GM20431 (cell line): ENCODE measurements around the gene BICRA.
"Not testable (repeated sequence)": the region's sequence is repeated elsewhere in the genome, so short reads cannot be mapped to it uniquely, and the experiment has no call there.

Experiments used
- in situ Hi-C: fragments of 300-500 bp; cut with MseI, MboI; formaldehyde crosslinking; loops from one replicate; pipeline ENCODE4 v1.15.0; 2020; ENCODE audit warnings: low sequenced_read_pairs; ENCODE audit not compliant: unreplicated experiment

The BICRA gene

DNA sequence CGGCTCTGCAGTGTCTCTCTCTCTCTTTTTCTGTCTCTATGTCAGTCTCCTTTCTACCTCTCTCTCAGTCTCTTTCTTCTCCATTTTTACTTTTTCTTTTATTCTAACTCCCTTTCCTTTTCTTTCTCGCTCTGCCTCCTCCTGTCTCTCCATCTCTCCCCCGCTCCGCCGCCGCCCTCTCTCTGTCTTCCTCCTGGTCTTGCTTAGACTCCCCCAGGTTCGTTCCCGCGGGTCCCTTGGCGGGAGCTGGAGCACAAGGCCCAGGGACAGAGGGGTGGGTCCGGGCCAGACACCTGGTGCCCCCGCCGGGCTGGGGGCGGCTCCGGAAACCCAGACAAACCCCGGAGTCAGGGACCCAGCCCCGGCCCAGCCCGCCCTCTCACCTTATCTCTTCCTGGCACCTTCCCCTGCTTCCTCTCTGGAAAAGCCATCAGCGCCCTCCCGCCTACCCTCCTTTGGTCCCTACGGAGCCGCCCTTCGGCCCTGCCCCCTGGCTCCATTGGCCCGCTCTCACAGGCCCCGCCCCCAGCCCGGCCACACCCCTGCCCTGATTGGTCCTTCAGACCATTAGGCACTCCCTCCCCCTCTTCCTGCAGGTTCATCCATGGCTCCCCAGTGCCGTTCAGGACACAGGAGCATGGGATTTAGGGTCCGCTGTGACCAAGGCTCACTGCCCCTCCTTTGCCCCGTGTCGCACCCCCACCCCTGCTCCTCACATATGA, 121.0 kb downstream of the BICRA start:
- in situ Hi-C loops = no loop called here

DNA sequence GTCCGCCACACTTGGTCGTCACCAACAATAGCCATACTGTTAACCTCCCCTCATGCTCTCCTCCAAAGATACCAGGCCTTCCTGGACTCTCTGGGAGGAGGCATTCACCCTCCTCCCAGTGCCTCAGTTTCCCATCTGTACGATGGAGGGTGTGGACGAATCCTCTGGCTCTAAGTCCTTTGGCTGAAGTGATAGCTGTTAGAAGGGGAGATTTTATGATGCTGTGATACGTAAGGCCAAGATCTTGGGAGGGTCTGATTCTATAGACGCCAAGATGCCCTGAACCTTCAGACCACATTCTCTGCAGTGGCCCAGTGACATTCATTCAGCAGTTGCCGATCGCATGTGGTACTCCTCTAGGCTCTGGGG, 121.6 kb downstream of the BICRA start:
- in situ Hi-C loops = no loop called here

GRCh38 chr19:47730910-47731309, 122.0 kb downstream of the BICRA start:
- in situ Hi-C loops = no loop called here

DNA sequence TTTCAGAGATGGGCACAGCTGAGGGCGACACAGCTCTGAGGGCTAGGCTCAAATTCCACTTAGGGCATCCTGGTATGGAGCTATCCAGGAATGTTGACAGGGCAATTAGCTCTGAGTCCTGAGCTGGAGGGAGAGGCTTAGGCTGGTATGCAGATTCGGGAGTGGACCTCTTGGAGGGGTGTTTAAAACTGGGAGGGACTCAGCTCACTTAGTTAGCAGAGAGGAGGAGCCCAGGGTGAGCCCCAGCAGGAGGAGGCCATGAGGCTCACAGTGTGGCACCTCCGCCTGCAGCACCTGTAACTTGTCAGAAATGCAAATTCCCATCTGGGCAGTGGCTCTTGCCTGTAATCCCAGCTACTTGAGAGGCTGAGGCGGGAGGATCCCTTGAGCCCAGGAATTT, 126.2 kb downstream of the BICRA start:
- in situ Hi-C loops = no loop called here

DNA sequence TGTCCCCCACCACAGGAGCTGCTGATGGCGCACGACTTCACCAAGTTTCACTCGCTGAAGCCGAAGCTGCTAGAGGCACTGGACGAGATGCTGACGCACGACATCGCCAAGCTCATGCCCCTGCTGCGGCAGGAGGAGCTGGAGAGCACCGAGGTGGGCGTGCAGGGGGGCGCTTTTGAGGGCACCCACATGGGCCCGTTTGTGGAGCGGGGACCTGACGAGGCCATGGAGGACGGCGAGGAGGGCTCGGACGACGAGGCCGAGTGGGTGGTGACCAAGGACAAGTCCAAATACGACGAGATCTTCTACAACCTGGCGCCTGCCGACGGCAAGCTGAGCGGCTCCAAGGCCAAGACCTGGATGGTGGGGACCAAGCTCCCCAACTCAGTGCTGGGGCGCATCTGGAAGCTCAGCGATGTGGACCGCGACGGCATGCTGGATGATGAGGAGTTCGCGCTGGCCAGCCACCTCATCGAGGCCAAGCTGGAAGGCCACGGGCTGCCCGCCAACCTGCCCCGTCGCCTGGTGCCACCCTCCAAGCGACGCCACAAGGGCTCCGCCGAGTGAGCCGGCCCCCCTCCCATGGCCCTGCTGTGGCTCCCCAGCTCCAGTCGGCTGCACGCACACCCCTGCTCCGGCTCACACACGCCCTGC, 132.1 kb downstream of the BICRA start:
- in situ Hi-C loops = no loop called here

GRCh38 chr19:47741544-47742140, 132.7 kb downstream of the BICRA start:
- in situ Hi-C loops = no loop called here

DNA sequence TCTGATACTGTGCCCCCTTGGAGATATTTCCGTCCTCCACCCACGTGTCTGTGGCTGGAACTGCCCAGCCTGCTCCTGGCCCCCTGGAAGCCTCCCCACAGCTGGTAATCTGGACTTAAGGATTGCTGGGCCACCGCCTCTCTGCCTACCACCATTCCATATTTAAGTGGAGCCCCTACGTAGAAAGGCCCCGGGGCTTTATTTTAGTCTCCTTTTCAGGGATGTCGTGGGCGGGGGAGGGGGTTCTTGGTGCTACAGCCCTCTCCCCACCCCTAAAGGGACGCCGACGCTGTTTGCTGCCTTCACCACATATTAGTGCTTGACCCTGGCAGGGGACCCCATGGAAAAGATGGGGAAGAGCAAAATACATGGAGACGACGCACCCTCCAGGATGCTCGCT, 133.7 kb downstream of the BICRA start:
- in situ Hi-C loops = no loop called here

- in situ Hi-C loops = no loop called here
These were observed 136.3 kb downstream of the BICRA start, which contains the start of gene NOP53 for GRCh38 chr19:47745010-47745901. TSS of gene NOP53 (plus strand) at chr19:47745546. CDS start at chr19:47745560, 14 bp downstream.

DNA sequence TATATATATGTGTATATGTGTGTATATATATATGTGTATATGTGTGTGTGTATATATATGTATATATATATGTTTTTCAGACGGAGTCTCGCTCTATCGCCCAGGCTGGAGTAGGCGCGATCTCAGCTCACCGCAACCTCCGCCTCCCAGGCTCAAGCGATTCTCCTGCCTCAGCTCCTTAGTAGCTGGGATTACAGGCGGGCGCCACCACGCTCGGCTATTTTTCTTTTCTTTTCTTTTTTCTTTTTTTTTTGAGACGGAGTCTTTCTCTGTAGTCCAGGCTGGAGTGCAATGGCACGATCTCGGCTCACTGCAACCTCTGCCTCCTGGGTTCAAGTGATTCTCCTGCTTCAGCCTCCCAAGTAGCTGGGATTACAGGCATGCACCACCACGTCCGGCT, 137.2 kb downstream of the BICRA start:
- in situ Hi-C loops = not testable (repeated sequence)

GRCh38 chr19:47749326-47749725, 140.4 kb downstream of the BICRA start:
- in situ Hi-C loops = no loop called here

DNA sequence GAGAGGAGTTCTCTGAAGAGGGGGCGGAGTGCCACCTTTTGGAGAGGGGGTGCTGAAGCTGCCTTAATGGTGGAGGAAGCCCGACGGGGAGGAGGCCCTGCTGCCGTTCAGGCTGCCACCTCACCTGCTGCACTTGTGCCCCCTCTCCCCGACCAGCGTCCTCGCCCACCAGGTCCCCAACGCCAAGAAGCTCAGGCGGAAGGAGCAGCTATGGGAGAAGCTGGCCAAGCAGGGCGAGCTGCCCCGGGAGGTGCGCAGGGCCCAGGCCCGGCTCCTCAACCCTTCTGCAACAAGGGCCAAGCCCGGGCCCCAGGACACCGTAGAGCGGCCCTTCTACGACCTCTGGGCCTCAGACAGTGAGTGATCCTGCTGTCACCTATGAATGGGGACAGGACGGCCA, 141.8 kb downstream of the BICRA start:
- in situ Hi-C loops = no loop called here

GRCh38 chr19:47752440-47753211, 143.7 kb downstream of the BICRA start:
- in situ Hi-C loops = no loop called here
